HUES48 (cell line): ENCODE results near the gene METTL6.
"Not testable (repeated sequence)": the region's sequence is repeated elsewhere in the genome, so short reads cannot be mapped to it uniquely, and the experiment has no call there.

Source experiments
- H3K27ac ChIP-seq: one replicate; pipeline ENCODE4 v1.7.0; 2013; ENCODE audit warnings: low read depth, low read length, inconsistent platforms
- H3K27me3 ChIP-seq: 2 replicates; pipeline ENCODE4 v1.6.1; 2013; ENCODE audit warnings: mild to moderate bottlenecking, low read length; ENCODE audit not compliant: control insufficient read depth, insufficient read depth
- H3K36me3 ChIP-seq: 2 replicates; pipeline ENCODE4 v1.6.1; 2013; ENCODE audit warnings: low read length; ENCODE audit not compliant: control insufficient read depth, insufficient read depth
- H3K4me1 ChIP-seq: 2 replicates; pipeline ENCODE4 v1.6.1; 2013; ENCODE audit warnings: mild to moderate bottlenecking, low read length; ENCODE audit not compliant: control insufficient read depth, insufficient read depth
- H3K4me3 ChIP-seq: 2 replicates; pipeline ENCODE4 v1.5.1; 2013; ENCODE audit warnings: mild to moderate bottlenecking, low read depth, low read length
- H3K9ac ChIP-seq: 2 replicates; pipeline ENCODE4 v1.6.1; 2013; ENCODE audit warnings: mild to moderate bottlenecking, low read depth, low read length, moderate library complexity
- H3K9me3 ChIP-seq: 2 replicates; pipeline ENCODE4 v1.6.1; 2013; ENCODE audit warnings: low read length; ENCODE audit not compliant: control insufficient read depth, insufficient read depth

METTL6 gene

GRCh38 chr3:15367059-15367458 lies 60.3 kb downstream of the METTL6 start:
- Histone ChIP-seq H3K4me1 (peaks cover 2% of the 10 kb centered on the region; the same call in 1 of the 2 replicates), H3K27ac (no peak overlapping the region), H3K27me3 (no peaks in the 10 kb centered on the region), H3K36me3 (no peaks in the 10 kb centered on the region), H3K9ac (no peak overlapping the region), H3K9me3 (no peaks in the 10 kb centered on the region), H3K4me3 (no peak overlapping the region)

- H3K4me3 ChIP-seq, H3K27ac ChIP-seq, H3K9me3 ChIP-seq, H3K9ac ChIP-seq, H3K27me3 ChIP-seq, H3K36me3 ChIP-seq: not testable (repeated sequence)
- peaks cover 16% of the 10 kb centered on the region for H3K4me1 ChIP-seq
Measured at GRCh38 chr3:15364078-15364477, 63.3 kb downstream of the METTL6 start.

- no peaks in the 10 kb centered on the region for H3K36me3 ChIP-seq
- peaks cover 16% of the 10 kb centered on the region for H3K4me1 ChIP-seq
- H3K4me3 ChIP-seq = no peak overlapping the region
- peak overlapping the region; percentile 21 for H3K27ac ChIP-seq
- H3K9me3 ChIP-seq = no peaks in the 10 kb centered on the region
- no peak overlapping the region for H3K9ac ChIP-seq
- H3K27me3 ChIP-seq = no peaks in the 10 kb centered on the region
Measured at GRCh38 chr3:15361494-15362214, 65.7 kb downstream of the METTL6 start.

GRCh38 chr3:15360788-15361493 lies 66.4 kb downstream of the METTL6 start:
- Histone ChIP-seq H3K9ac (no peak overlapping the region), H3K36me3 (no peaks in the 10 kb centered on the region), H3K4me3 (no peak overlapping the region), H3K27me3 (no peaks in the 10 kb centered on the region), H3K27ac (no peak overlapping the region), H3K9me3 (no peaks in the 10 kb centered on the region), H3K4me1 (peaks cover 23% of the 10 kb centered on the region)
